Prostate gland (tissue), 2 donors: ENCODE data around the gene RNF114.
"Not testable (repeated sequence)": the region's sequence is repeated elsewhere in the genome, so short reads cannot be mapped to it uniquely, and the experiment has no call there.

Experiments used
- POLR2A ChIP-seq: fragments of 450-650 bp; IDR thresholded peaks from one replicate; pipeline ENCODE4 v1.6.1; 2016; ENCODE audit warnings: antibody characterized with exemption, mild to moderate bottlenecking
- TF ChIP-seq, protein P1 (sequence below), 4 experiments: fragments of 200-600 bp in 2 of 4; fragments of 450-650 bp in 2 of 4; sonication (generic) in 2 of 4; IDR thresholded peaks; 1 replicate in 3 of 4; 2 replicates in 1 of 4; pipeline ENCODE4 v1.5.1; 2016 to 2019; ENCODE audit warnings: antibody characterized with exemption in 4 of 4, mild to moderate bottlenecking in 2 of 4, moderate library complexity in 2 of 4

DNA sequence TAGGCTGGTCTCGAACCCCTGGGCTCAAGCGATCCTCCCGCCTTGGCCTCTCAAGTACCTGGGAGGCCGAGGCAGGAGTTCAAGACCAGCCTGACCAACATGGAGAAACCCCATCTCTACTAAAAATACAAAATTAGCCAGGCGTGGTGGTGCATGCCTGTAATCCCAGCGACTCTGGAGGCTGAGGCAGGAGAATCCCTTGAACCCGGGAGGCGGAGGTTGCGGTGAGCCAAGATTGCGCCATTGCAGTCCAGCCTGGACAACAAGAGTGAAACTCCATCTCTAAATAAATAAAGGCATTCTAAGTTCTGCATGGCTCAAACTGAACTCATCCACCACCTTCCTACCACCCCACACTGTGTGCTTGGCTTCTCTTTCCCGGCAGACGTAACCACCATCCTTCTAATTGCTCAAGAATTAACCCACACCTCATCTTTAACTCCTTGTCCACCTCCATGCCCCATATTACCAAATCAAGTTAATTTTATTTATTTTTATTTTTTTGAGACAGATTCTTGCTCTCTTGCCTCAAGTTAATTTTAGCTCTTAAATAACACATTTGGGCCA lies 19.7 kb downstream of the RNF114 start:
- TF ChIP-seq, protein P1, sequence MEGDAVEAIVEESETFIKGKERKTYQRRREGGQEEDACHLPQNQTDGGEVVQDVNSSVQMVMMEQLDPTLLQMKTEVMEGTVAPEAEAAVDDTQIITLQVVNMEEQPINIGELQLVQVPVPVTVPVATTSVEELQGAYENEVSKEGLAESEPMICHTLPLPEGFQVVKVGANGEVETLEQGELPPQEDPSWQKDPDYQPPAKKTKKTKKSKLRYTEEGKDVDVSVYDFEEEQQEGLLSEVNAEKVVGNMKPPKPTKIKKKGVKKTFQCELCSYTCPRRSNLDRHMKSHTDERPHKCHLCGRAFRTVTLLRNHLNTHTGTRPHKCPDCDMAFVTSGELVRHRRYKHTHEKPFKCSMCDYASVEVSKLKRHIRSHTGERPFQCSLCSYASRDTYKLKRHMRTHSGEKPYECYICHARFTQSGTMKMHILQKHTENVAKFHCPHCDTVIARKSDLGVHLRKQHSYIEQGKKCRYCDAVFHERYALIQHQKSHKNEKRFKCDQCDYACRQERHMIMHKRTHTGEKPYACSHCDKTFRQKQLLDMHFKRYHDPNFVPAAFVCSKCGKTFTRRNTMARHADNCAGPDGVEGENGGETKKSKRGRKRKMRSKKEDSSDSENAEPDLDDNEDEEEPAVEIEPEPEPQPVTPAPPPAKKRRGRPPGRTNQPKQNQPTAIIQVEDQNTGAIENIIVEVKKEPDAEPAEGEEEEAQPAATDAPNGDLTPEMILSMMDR (IDR thresholded peaks at IDR 0.05), result not testable (repeated sequence)
- not testable (repeated sequence) for TF ChIP-seq POLR2A
